Left lung (tissue), 10 donors: ENCODE data around the gene SRGAP2C. TPM values are rescaled to one million over a fixed set of nuclear protein-coding genes. Genes with fewer than 3 reads are reported as not detected.
"Not testable (repeated sequence)": the region's sequence is repeated elsewhere in the genome, so short reads cannot be mapped to it uniquely, and the experiment has no call there.

ENCODE experiments used
- ATAC-seq: fragments of 200-7000 bp; cut with Tn5 transposase; one replicate; pipeline ENCODE4 v1.9.1; 2020; ENCODE audit warnings: moderate library complexity
- DNase-seq, 4 donors: peaks; one replicate each; pipeline ENCODE4 v3.0.0-alpha.2; 2013 to 2020
- H3K27ac ChIP-seq, 2 donors: fragments of 200-600 bp; sonication (generic) in 1 of 2; one replicate each; pipeline versions ENCODE4 v1.5.0 to v1.8.0; 2020 to 2021
- H3K27me3 ChIP-seq, 2 donors: fragments of 200-600 bp; sonication (generic) in 1 of 2; one replicate each; pipeline versions ENCODE4 v1.5.0 to v1.8.0; 2020 to 2021
- H3K36me3 ChIP-seq, 2 donors: fragments of 200-600 bp; sonication (generic) in 1 of 2; one replicate each; pipeline versions ENCODE4 v1.5.0 to v1.8.0; 2020 to 2021
- H3K4me1 ChIP-seq, 2 donors: fragments of 200-600 bp; one replicate each; pipeline ENCODE4 v1.8.0; 2021
- H3K4me3 ChIP-seq, 2 donors: fragments of 200-600 bp; sonication (generic) in 1 of 2; one replicate each; pipeline versions ENCODE4 v1.5.0 to v1.8.0; 2020 to 2021; ENCODE audit warnings: mild to moderate bottlenecking in 1 of 2
- H3K9me3 ChIP-seq, 2 donors: fragments of 200-600 bp; sonication (generic) in 1 of 2; one replicate each; pipeline versions ENCODE4 v1.5.0 to v1.8.0; 2020 to 2021
- intact Hi-C, 2 donors: fragments of 100-400 bp; cut with DNase I; formaldehyde crosslinking; loops; one replicate each; pipeline versions ENCODE4 v1.11.2 to v1.14.2; 2022
- polyA plus RNA-seq, 6 donors: library from polyadenylated mRNA; unstranded; fragments of 120-200 nt; gene quantifications; one replicate each; pipeline ENCODE4 v1.2.1, GENCODE V29; 2013; ENCODE audit not compliant: insufficient read length in 6 of 6
- total RNA-seq, 2 donors: library from RNA; stranded (reverse); fragmentation: NEBNext Ultra II Directional; extraction: Animal tissue kit (Norgen Biotek cat#: 25700); gene quantifications; one replicate each; pipeline ENCODE4 v1.2.1, GENCODE V29; 2021
- donor health status: DM: no; HTN: yes; CAD: no.
- donor health status: DM: no; HTN: no; CAD: no.

SRGAP2C gene
- total and polyA plus RNA-seq, 8 donors: 13.9 to 28.1 (median 16.3) TPM

- H3K36me3 ChIP-seq, intact Hi-C loops, H3K9me3 ChIP-seq, ATAC-seq, H3K27ac ChIP-seq, H3K27me3 ChIP-seq, H3K4me1 ChIP-seq, H3K4me3 ChIP-seq, DNase-seq: not testable (repeated sequence)
Measured at GRCh38 chr1:121197095-121197882, 12.5 kb downstream of the SRGAP2C start.

- H3K4me3 ChIP-seq, H3K36me3 ChIP-seq, H3K27me3 ChIP-seq, ATAC-seq, H3K27ac ChIP-seq, H3K9me3 ChIP-seq, intact Hi-C loops, H3K4me1 ChIP-seq, DNase-seq: not testable (repeated sequence)
Measured at GRCh38 chr1:121199763-121200162, 15.0 kb downstream of the SRGAP2C start.

GRCh38 chr1:121200232-121200631 is 15.5 kb downstream of the SRGAP2C start:
- H3K4me3 ChIP-seq, H3K27me3 ChIP-seq, H3K36me3 ChIP-seq, intact Hi-C loops, H3K4me1 ChIP-seq, H3K9me3 ChIP-seq, H3K27ac ChIP-seq, DNase-seq: not testable (repeated sequence)
- peak; percentile 34 for ATAC-seq

- H3K9me3 ChIP-seq, H3K4me1 ChIP-seq, H3K27ac ChIP-seq, H3K27me3 ChIP-seq, intact Hi-C loops, H3K36me3 ChIP-seq, H3K4me3 ChIP-seq: not testable (repeated sequence)
- peak in 2 of 4 donors; percentile 25 to 33 for DNase-seq
- peak; percentile 73 for ATAC-seq
Measured at GRCh38 chr1:121200985-121201981, 16.5 kb downstream of the SRGAP2C start.

GRCh38 chr1:121202986-121203385 is 18.2 kb downstream of the SRGAP2C start:
- intact Hi-C loops, H3K4me3 ChIP-seq, H3K27ac ChIP-seq, H3K36me3 ChIP-seq, H3K9me3 ChIP-seq, ATAC-seq, H3K4me1 ChIP-seq, DNase-seq, H3K27me3 ChIP-seq: not testable (repeated sequence)

- H3K27me3 ChIP-seq, H3K4me1 ChIP-seq, DNase-seq, H3K36me3 ChIP-seq, intact Hi-C loops, H3K27ac ChIP-seq, H3K9me3 ChIP-seq, ATAC-seq, H3K4me3 ChIP-seq: not testable (repeated sequence)
Measured at GRCh38 chr1:121205786-121206711, 21.3 kb downstream of the SRGAP2C start.

- H3K27me3 ChIP-seq, ATAC-seq, H3K27ac ChIP-seq, intact Hi-C loops, H3K9me3 ChIP-seq, DNase-seq, H3K4me1 ChIP-seq, H3K36me3 ChIP-seq, H3K4me3 ChIP-seq: not testable (repeated sequence)
Measured at GRCh38 chr1:121207328-121207727, 22.6 kb downstream of the SRGAP2C start.

GRCh38 chr1:121208375-121208774 is 23.6 kb downstream of the SRGAP2C start:
- ATAC-seq, H3K36me3 ChIP-seq, H3K27ac ChIP-seq, H3K4me3 ChIP-seq, H3K4me1 ChIP-seq, H3K9me3 ChIP-seq, DNase-seq, intact Hi-C loops, H3K27me3 ChIP-seq: not testable (repeated sequence)

GRCh38 chr1:121210778-121211177 is 26.0 kb downstream of the SRGAP2C start:
- peak; percentile 52 for ATAC-seq
- DNase-seq, H3K4me1 ChIP-seq, H3K36me3 ChIP-seq, H3K27ac ChIP-seq, H3K4me3 ChIP-seq, H3K27me3 ChIP-seq, H3K9me3 ChIP-seq, intact Hi-C loops: not testable (repeated sequence)

- H3K9me3 ChIP-seq, H3K4me1 ChIP-seq, H3K4me3 ChIP-seq, H3K27ac ChIP-seq, DNase-seq, H3K36me3 ChIP-seq, intact Hi-C loops, H3K27me3 ChIP-seq: not testable (repeated sequence)
- ATAC-seq: peak; percentile 49
Measured at GRCh38 chr1:121213491-121213890, 28.7 kb downstream of the SRGAP2C start.

GRCh38 chr1:121214544-121215156 is 29.9 kb downstream of the SRGAP2C start:
- H3K27me3 ChIP-seq, intact Hi-C loops, DNase-seq, H3K36me3 ChIP-seq, H3K27ac ChIP-seq, H3K4me3 ChIP-seq, H3K4me1 ChIP-seq, H3K9me3 ChIP-seq: not testable (repeated sequence)
- ATAC-seq: peak; percentile 64
